MV-4-11 (cell line): ENCODE measurements around the gene RFC2.

Source experiments
- DNase-seq: peaks from one replicate; lab custom pipeline; 2025; lab: John Stamatoyannopoulos, UW

RFC2 gene

DNA sequence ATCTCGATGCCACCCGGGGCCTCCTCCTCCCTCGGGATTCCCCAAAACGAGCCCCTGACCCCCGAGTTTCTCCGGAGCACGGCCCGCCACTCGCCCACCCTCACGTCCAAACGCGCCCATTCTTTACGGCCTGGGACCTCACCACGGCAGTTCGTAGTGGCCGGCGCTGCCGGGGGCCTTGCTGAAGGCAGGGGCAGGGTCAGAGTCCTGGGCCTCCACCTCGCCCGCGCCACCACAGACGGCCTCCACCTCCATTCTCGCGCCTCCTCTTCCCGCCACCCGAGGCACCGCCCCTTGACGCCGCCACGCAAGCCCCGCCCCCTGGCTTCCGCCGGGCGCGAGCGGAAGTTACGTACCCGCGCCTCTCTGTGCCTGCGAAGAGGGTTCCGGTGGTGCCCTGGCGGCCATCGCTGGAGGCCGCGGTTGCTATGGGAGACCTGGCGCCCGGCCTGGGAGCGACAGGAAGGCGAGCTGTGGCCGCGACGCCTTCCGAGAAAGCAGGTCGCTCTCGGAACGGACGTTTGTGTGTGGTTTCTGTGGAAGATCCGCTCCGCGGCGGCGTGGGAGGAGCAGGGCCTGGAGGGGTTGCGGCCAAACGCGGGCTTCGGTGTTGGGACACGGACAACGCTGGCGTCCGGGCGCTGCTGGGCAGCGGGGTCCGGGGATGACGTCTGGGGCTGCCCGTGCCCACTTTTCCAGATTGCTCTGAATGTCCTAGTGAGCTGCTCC, at the start of gene RFC2:
Gene RFC2 (minus strand): TSS at position 271 of the 729 bp plus-strand sequence. CDS start 16 bp downstream, at position 255.
- peak; percentile 95 for DNase-seq

GRCh38 chr7:74302745-74303221, 48.6 kb upstream of the RFC2 start:
- DNase-seq: no peak

DNA sequence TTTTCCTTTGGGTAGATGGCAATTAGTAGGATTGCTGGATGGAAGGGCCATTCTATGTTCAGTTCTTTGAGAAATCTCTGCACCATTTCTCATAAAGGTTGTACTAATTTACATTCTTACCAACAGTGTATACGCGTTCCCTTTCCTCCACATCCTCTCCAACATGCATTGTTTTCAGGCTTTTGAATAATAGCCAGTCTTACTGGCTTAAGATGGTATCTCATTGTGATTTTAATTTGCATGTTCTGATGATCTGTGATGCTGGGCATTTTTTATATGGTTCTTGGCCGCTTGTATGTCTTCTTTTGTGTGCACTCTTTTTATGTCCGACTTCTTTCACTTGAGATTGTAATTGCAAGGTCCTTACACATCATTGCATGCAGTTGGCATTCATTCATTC, 46.7 kb upstream of the RFC2 start:
- no peak for DNase-seq

- no peak for DNase-seq
Measured at GRCh38 chr7:74299401-74299800, 45.2 kb upstream of the RFC2 start.

GRCh38 chr7:74297516-74298233, 43.5 kb upstream of the RFC2 start:
- DNase-seq: no peak

DNA sequence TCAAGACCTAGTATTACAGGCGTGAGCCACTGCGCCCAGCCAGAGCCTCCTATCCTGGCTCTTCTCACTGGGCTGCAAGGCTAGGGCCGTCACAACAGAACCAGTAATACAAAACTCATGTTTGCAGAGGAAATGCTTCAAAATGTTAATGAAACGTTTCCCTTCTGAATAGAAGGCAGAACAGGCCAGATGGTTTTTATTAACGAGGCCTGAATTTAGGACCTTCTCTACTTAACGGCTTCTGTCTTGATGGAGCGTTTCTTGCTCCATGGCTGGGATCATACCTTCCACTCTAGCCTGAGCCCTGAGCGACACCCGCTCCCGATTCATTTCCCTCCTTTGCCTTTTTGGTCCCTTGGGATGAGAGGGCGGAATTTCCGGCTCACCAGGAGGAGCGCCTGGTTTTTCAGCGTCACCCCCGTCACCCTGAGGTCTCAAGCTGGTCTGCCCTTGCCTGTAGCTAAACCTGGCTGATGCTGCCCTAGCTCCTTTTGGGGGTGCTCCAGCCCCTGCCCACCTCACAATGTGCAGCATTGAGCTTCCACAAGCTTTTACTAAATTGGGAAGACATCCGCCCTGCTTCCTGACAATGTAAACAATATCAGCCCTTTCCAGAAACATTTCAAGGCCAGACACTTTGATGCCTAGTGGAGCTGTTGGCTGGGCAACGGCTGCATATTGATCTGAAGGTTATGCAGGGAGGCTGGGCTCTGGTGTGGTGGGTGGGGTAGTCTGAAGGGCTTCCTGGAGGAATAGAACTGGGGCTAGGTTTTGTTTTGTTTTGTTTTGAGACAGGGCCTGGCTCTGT, 40.2 kb upstream of the RFC2 start:
- DNase-seq: no peak

DNA sequence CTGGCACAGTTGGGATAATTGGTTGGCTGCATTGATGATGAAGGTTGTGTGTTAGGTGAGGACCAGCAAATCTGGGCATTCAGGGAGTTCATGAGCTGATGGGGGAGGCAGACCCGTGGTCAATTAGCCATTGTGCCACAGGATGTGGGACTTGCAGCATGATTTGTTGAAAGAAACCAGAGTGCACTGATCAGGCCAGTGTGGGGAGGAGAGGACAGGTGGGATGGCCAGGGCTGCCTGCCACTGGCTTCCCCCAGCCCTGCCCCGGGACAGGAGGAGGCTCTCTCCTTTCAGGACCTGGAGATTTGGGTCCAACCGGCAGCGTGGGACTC, 39.3 kb upstream of the RFC2 start:
- no peak for DNase-seq

DNA sequence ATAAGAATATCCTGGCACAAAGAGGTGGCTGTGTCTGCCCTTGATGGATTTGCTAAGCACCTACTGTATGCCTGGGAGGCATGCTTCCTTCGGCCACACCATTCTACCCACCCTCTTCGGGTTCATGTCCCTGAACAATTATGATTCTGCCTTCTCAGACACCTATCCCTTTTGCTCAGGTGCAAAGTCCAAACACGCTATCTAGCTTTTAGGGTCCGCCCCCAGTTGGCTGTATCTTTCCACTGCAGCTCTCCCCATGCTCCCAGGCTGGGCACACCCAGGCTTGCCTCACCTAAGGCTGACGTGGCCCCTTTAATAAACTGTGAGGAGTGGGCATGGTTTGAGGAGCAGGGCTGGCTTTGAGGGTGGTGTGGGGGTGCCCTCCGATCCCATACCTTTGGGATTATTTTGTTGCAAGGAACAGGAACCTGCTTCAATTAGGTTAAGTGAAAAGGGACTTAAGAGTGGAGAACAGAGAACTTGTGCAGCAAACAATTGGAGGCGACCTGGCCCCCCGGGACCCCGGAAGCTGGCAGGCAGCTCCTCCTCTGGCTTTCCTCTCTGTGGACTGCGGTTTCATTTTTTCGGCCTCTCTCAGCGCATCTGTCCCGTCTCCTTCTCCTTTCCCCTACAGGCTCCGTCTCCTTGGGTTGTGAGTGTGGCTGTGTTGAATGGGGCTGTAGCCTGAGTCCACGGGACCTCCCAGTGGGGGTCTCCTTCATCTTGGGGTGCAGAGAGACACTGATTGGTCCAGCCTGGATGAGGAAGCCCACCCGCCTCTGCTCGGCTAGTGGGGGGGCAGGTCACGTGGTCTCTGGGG, 38.8 kb upstream of the RFC2 start:
- DNase-seq: no peak

- no peak for DNase-seq
Measured at GRCh38 chr7:74291535-74291934, 37.3 kb upstream of the RFC2 start.

- no peak for DNase-seq
Measured at GRCh38 chr7:74290981-74291441, 36.8 kb upstream of the RFC2 start.

GRCh38 chr7:74290553-74290950, 36.4 kb upstream of the RFC2 start:
- no peak for DNase-seq

DNA sequence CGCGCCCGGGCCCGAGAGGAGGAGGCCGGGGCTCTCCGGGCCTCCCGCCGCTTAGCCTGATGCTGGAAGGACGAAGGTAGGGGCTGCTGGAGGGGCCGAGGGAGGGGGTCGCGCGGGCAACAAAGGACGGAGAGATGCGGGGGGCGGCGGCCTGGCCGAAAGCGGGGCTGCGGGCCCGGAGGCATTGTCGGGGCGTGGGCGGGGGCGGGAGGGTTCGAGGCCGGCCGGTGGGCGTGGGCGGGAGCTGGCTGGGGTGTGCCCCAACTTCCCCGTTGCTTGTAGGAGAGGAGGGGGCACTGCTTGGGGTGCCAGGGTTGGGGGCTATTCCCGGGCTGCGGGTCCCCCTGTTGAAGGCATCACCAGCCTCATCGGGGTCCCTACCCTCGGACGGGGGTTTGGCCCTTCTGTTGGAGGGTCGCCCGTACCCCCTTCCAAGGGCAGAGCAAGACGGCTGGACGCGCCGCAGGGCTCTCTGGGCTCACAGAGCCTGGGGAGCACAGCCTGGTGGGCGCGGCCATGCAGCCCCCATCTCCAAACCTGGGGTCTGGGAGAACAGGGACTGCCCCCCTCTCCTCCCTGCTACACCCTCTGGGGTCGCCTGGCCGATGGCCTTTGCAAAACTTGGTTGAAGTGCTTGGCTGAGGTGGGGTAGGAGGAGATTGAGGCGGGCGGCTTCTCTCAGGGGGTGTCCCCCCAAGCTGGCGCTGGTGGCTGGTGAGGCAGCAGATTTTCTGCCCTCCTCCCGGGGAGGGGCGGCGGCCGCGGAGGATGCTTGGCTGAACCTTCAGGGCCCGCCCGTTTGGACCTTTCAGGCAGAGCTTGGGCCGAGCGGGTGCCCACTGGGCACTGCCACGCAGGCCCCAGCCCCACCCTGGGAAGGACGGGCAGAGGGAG, 35.7 kb upstream of the RFC2 start:
- DNase-seq: no peak

GRCh38 chr7:74289018-74289658, 34.9 kb upstream of the RFC2 start, which contains the start of gene CLIP2:
CLIP2 (plus strand) TSS chr7:74289407; CDS start chr7:74317547, 28,140 bp downstream.
- DNase-seq: peak; percentile 32

DNA sequence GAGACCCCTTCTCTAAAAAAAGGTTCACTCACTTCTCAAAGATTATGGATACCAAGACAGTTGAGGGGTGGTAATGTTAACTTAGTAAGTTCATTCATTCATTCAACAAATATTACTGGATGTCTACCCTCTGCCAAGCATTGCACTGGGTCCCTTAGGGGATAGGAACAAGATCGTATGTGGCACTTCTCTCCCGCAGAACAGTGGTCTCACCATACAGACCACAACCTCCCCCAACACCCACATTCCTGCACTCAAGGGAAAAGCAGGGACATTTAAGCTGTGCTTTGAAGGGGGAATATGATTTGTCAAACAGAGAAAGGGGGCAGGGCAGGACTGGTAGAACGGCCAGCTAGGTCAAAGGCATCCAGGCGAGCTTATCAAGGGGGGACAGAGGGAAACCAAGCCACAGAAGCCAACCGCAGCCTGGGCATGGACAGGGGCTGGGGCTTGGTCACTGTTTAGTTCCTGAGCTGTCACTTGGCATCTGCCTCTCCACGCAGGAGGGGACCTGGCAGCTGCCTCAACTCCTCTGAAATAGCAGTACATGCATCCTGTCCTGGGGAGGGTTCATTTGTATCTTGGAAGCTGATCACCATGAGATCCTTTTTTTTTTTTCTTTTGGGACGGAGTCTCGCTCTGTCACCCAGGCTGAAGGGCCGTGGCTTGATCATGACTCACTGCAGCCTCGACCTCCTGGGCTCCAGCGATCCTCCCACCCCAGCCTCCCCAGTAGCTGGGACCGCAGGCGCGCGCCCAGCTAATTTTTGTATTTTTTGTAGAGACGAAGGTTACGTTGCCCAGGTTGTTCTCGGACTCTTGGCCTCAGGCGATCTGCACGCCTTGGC, 34.1 kb upstream of the RFC2 start:
- DNase-seq: no peak

- no peak for DNase-seq
Measured at GRCh38 chr7:74287303-74288033, 33.3 kb upstream of the RFC2 start.

DNA sequence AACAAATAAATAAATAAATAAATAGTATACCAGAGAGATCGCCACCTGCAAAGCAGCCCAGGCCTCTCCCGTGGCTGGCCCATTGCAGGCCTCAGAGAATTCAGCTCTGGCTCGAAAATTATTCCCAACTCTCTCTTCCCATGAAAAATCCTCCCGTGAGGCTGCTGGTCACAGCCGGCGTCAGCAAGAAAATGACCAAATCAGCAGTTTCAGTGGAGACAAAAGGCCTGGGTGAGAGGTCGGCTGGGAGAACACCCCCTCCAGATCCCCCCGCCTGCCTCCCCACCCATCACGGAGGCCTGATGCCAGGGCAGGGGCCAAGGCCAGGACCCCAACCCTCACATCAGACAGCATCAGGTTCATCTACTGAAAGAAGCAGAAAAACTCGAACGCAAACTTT, 31.9 kb upstream of the RFC2 start:
- no peak for DNase-seq

DNA sequence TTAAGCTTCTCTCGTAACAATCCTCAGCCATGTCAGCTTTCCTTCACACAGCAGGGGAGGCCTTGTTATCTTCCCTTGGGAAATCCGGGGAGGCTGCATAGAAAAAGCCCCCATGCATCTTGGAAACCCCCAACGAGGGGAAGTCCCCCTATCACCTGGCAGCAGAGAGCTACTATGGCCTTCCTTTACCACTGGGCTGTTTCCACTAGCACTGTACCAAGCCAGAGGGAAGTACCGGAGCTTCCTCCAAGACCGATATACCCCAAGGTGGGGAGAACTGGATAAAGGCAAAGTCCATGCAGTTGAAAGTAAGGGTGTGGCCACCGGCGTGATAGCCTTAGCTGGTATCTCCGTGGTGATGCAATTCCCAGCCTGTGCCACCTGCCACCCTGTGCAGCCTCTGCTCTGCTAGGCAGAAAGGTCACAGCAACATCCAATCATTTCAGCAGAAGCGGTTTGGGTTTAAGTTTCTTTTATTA, 30.6 kb upstream of the RFC2 start:
- peak; percentile 56 for DNase-seq

- DNase-seq: peak; percentile 79
Measured at GRCh38 chr7:74283858-74284447, 29.8 kb upstream of the RFC2 start.
